ENCODE results near the gene OPN4.

DNA sequence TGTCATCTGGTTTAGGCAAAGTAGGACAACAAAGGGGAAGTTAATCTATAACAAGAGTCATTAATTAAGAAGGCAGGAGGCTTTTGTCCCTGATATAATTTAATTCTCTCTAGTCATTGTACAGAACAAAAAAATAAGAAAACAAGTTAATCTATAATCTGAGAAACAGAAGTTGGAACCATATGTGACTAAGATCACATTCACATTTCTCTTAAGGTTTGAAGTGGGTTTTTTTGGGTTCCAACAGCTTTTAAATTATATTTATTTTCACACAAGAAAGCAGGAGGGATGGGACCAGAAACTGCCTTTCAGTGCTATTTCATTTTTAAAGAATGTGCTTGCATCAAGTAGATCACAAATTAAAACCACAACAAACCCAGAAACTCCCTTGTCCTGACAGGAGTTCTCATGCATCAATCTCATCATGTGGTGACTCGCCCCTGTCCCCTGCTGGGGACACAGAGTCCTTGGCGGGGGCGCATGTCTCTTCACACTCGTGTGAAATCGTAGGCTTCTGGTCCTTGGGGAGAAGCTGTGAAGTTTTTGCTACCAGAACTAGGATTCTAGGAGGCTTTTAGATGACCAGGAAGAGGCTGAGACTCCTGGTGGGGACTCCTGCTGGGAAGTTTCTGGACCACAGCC is 10.1 kb upstream of the OPN4 start:
- TF ChIP-seq, protein P1, sequence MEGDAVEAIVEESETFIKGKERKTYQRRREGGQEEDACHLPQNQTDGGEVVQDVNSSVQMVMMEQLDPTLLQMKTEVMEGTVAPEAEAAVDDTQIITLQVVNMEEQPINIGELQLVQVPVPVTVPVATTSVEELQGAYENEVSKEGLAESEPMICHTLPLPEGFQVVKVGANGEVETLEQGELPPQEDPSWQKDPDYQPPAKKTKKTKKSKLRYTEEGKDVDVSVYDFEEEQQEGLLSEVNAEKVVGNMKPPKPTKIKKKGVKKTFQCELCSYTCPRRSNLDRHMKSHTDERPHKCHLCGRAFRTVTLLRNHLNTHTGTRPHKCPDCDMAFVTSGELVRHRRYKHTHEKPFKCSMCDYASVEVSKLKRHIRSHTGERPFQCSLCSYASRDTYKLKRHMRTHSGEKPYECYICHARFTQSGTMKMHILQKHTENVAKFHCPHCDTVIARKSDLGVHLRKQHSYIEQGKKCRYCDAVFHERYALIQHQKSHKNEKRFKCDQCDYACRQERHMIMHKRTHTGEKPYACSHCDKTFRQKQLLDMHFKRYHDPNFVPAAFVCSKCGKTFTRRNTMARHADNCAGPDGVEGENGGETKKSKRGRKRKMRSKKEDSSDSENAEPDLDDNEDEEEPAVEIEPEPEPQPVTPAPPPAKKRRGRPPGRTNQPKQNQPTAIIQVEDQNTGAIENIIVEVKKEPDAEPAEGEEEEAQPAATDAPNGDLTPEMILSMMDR (conservative IDR thresholded peaks at IDR 0.05; ENCODE audit: low read length): peak; percentile 45; the same call in 1 of the 2 replicates
- no peak for TF ChIP-seq EZH2phosphoT487 (IDR thresholded peaks at IDR 0.05; ENCODE audit: borderline replicate concordance, low read depth, low read length)

Measured in OCI-LY7 (cell line).